ENCODE measurements around the gene FRRS1. TPM values are rescaled to one million over a fixed set of nuclear protein-coding genes. Genes with fewer than 3 reads are reported as not detected.

FRRS1 gene
- total RNA-seq, 1 experiment from 2014 or later = 11.1 TPM

DNA sequence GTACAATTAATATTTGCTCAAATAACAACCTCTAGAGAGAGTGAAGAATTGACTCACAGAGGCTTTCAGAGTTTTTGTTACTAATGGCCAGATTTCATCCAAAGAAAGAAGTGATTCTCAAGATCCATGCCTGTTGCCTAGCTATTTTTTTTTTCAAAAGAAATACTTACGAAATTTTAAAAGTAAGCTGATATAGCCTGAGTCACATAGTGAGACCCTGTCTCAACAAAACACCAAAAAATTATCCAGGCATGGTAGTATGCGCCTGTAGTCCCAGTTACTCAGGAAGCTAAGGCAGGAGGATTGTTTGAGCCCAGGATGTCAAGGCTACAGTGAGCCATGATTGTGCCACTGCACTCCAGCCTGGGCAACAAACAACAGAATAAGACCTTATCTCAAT is 105.9 kb downstream of the FRRS1 start:
- intact Hi-C loops (cut with micrococcal nuclease; ENCODE audit: unreplicated experiment) = no loop called here
- Mint-ChIP-seq H3K36me3 (ENCODE audit: insufficient read depth, unreplicated experiment) (no peaks in the 10 kb centered on the region), H3K9me3 (ENCODE audit: unreplicated experiment) (no peaks in the 10 kb centered on the region), H3K4me3 (ENCODE audit: unreplicated experiment) (no peak overlapping the region), H3K27ac (ENCODE audit: unreplicated experiment) (no peak overlapping the region), H3K4me1 (ENCODE audit: low read depth, unreplicated experiment) (no peaks in the 10 kb centered on the region), H3K27me3 (ENCODE audit: insufficient read depth, unreplicated experiment) (no peaks in the 10 kb centered on the region)
- DNase-seq = no peak
- TF ChIP-seq, protein P1, sequence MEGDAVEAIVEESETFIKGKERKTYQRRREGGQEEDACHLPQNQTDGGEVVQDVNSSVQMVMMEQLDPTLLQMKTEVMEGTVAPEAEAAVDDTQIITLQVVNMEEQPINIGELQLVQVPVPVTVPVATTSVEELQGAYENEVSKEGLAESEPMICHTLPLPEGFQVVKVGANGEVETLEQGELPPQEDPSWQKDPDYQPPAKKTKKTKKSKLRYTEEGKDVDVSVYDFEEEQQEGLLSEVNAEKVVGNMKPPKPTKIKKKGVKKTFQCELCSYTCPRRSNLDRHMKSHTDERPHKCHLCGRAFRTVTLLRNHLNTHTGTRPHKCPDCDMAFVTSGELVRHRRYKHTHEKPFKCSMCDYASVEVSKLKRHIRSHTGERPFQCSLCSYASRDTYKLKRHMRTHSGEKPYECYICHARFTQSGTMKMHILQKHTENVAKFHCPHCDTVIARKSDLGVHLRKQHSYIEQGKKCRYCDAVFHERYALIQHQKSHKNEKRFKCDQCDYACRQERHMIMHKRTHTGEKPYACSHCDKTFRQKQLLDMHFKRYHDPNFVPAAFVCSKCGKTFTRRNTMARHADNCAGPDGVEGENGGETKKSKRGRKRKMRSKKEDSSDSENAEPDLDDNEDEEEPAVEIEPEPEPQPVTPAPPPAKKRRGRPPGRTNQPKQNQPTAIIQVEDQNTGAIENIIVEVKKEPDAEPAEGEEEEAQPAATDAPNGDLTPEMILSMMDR (IDR thresholded peaks at IDR 0.05; ENCODE audit: insufficient read depth in 1 of 2, low read depth in 1 of 2, low read length in 1 of 2, severe bottlenecking in 1 of 2, unreplicated experiment in 1 of 2) = no peak
- peaks cover 12% of the 10 kb centered on the region; the same call in 1 of the 2 replicates for H3K4me1 ChIP-seq
- ChIA-PET CTCF (no interaction called here), POLR2A (no interaction called here)
- no peaks in the 10 kb centered on the region for H3K27me3 ChIP-seq (replicated peaks; ENCODE audit: control insufficient read depth, insufficient read depth, low read length)
- H3K36me3 ChIP-seq (ENCODE audit: control insufficient read depth, insufficient read depth, low read length) = no peaks in the 10 kb centered on the region
- H3K4me3 ChIP-seq (ENCODE audit: low read depth, low read length) = no peak overlapping the region
- no peaks in the 10 kb centered on the region for H3K9me3 ChIP-seq
- no TSS peak for BruUV-seq (replicated peaks)

DNA sequence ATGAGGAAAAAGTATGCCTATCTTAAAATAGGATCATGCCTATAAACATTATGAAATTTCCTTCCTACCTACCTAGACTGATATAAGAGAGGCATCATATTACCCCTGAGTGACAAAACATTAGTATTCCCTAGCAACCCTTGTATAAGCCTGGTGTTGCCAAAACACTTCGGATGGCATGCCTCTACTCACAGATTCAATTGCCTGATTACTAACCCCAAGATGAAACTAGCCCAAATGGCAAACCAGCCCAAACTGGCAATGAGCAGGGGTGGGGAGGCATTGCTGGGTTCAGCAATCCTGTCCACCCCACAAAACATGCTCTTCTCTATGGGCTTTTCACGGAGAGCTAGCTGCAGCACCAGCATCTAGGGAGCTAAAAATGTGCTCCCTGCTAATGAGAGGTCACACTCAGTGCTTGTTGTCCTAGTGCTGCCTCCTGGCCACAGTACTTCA is 106.7 kb downstream of the FRRS1 start:
- CTCF ChIA-PET = no interaction called here
- peaks cover 12% of the 10 kb centered on the region; the same call in 1 of the 2 replicates for H3K4me1 ChIP-seq
- intact Hi-C loops (cut with micrococcal nuclease; ENCODE audit: unreplicated experiment) = no loop called here
- no peak overlapping the region for H3K4me3 Mint-ChIP-seq (ENCODE audit: unreplicated experiment)
- no peak for DNase-seq
- no TSS peak for BruUV-seq (replicated peaks)
- no peak overlapping the region for H3K27ac Mint-ChIP-seq (ENCODE audit: unreplicated experiment)
- no peaks in the 10 kb centered on the region for H3K27me3 Mint-ChIP-seq (ENCODE audit: insufficient read depth, unreplicated experiment)
- no peaks in the 10 kb centered on the region for H3K27me3 ChIP-seq (replicated peaks; ENCODE audit: control insufficient read depth, insufficient read depth, low read length)
- H3K9me3 Mint-ChIP-seq (ENCODE audit: unreplicated experiment) = no peaks in the 10 kb centered on the region
- H3K36me3 Mint-ChIP-seq (ENCODE audit: insufficient read depth, unreplicated experiment) = no peaks in the 10 kb centered on the region
- H3K36me3 ChIP-seq (ENCODE audit: control insufficient read depth, insufficient read depth, low read length) = no peaks in the 10 kb centered on the region
- no peaks in the 10 kb centered on the region for H3K4me1 Mint-ChIP-seq (ENCODE audit: low read depth, unreplicated experiment)
- no peak overlapping the region for H3K4me3 ChIP-seq (ENCODE audit: low read depth, low read length)
- TF ChIP-seq, protein P1 (IDR thresholded peaks at IDR 0.05; ENCODE audit: insufficient read depth in 1 of 2, low read depth in 1 of 2, low read length in 1 of 2, severe bottlenecking in 1 of 2, unreplicated experiment in 1 of 2) = no peak
- POLR2A ChIA-PET = no interaction called here
- no peaks in the 10 kb centered on the region for H3K9me3 ChIP-seq

Other genes with a start within 250 kb of the FRRS1 start
- gene PALMD, start 120.5 kb downstream of the FRRS1 start, total RNA-seq (2022) = 0.28 TPM in 1 of 2 replicates, not detected in the other
- gene AGL, start 83.7 kb upstream of the FRRS1 start, total RNA-seq (2022) = 23.6 and 24.2 TPM in 2 replicates
- 16.9 and 17.4 TPM in 2 replicates for gene SLC35A3, start 203.4 kb upstream of the FRRS1 start, total RNA-seq (2022)

Measured in Caco-2 (cell line).